GM23338 (cell line): ENCODE data around the gene CLASP2. TPM values are rescaled to one million over a fixed set of nuclear protein-coding genes. Genes with fewer than 3 reads are reported as not detected.

Source experiments
- ATAC-seq: fragments of 200-7000 bp; cut with Tn5 transposase; 3 replicates; pipeline ENCODE4 v1.9.1; 2020
- DNase-seq: peaks from one replicate; pipeline ENCODE4 v3.0.0-alpha.2; 2015; ENCODE audit warnings: low spot score
- H2AFZ ChIP-seq: fragments of 200-600 bp; sonication (generic); 2 replicates; pipeline ENCODE4 v1.8.0; 2016; ENCODE audit warnings: antibody characterized with exemption, mild to moderate bottlenecking, moderate library complexity
- H3F3A ChIP-seq: fragments of 200-600 bp; sonication (generic); replicated peaks from 2 replicates; pipeline ENCODE4 v1.8.0; 2017; ENCODE audit warnings: antibody characterized with exemption, mixed run types, low read depth
- H3K27ac ChIP-seq: fragments of 200-600 bp; sonication (generic); 2 replicates; pipeline ENCODE4 v1.6.1; 2016; ENCODE audit warnings: low read depth
- H3K27me3 ChIP-seq: fragments of 200-600 bp; sonication (generic); 2 replicates; pipeline ENCODE4 v1.8.0; 2016; ENCODE audit warnings: mild to moderate bottlenecking, mixed run types, moderate library complexity; ENCODE audit not compliant: insufficient read depth
- H3K36me3 ChIP-seq: fragments of 200-600 bp; sonication (generic); 2 replicates; pipeline ENCODE4 v1.8.0; 2016; ENCODE audit warnings: mild to moderate bottlenecking; ENCODE audit not compliant: insufficient read depth
- H3K4me1 ChIP-seq: fragments of 200-600 bp; sonication (generic); 2 replicates; pipeline ENCODE4 v1.8.0; 2016; ENCODE audit warnings: mild to moderate bottlenecking, moderate library complexity; ENCODE audit not compliant: insufficient read depth
- H3K4me2 ChIP-seq: fragments of 200-600 bp; sonication (generic); 2 replicates; pipeline ENCODE4 v1.7.1; 2017; ENCODE audit warnings: mixed run types
- H3K4me3 ChIP-seq: fragments of 200-600 bp; sonication (generic); 2 replicates; pipeline ENCODE4 v1.6.1; 2016; ENCODE audit warnings: mixed run types
- H3K79me2 ChIP-seq: fragments of 200-600 bp; sonication (generic); replicated peaks from 2 replicates; pipeline ENCODE4 v1.8.0; 2017; ENCODE audit warnings: mild to moderate bottlenecking; ENCODE audit not compliant: insufficient read depth
- H3K9me2 ChIP-seq: fragments of 200-600 bp; sonication (generic); 2 replicates; pipeline ENCODE4 v1.8.0; 2017; ENCODE audit not compliant: insufficient read depth
- H4K20me1 ChIP-seq: fragments of 200-600 bp; sonication (generic); replicated peaks from 2 replicates; pipeline ENCODE4 v1.8.0; 2017; ENCODE audit warnings: mild to moderate bottlenecking; ENCODE audit not compliant: insufficient read depth
- H3K27ac Mint-ChIP-seq: 2 replicates; pipeline ENCODE4 v1.8.0; 2020; ENCODE audit warnings: inconsistent platforms, mild to moderate bottlenecking, moderate library complexity, mixed read lengths
- H3K27me3 Mint-ChIP-seq: 3 replicates; pipeline ENCODE4 v1.8.0; 2022; ENCODE audit warnings: low read depth, mild to moderate bottlenecking, moderate library complexity, mixed read lengths, inconsistent platforms; ENCODE audit not compliant: insufficient read depth, poor library complexity
- H3K36me3 Mint-ChIP-seq: 3 replicates; pipeline ENCODE4 v1.8.0; 2021; ENCODE audit warnings: low read depth, mild to moderate bottlenecking, inconsistent platforms, moderate library complexity, mixed read lengths
- H3K4me1 Mint-ChIP-seq: 3 replicates; pipeline ENCODE4 v1.8.0; 2020; ENCODE audit warnings: mild to moderate bottlenecking, inconsistent platforms, mixed read lengths
- H3K4me3 Mint-ChIP-seq: 3 replicates; pipeline ENCODE4 v1.8.0; 2021; ENCODE audit warnings: moderate library complexity, mild to moderate bottlenecking, inconsistent platforms, mixed read lengths
- H3K9me3 Mint-ChIP-seq: 3 replicates; pipeline ENCODE4 v1.8.0; 2020; ENCODE audit warnings: moderate library complexity, mild to moderate bottlenecking, inconsistent platforms, mixed read lengths
- CREB1 ChIP-seq: fragments of 250-450 bp; sonication (Bioruptor Pico); IDR thresholded peaks from 2 replicates; pipeline ENCODE4 v1.5.0; 2020; ENCODE audit warnings: low read depth, mild to moderate bottlenecking, moderate library complexity
- EZH2phosphoT487 ChIP-seq: fragments of 200-600 bp; sonication (generic); IDR thresholded peaks from one replicate; pipeline ENCODE4 v1.8.1; 2018; ENCODE audit warnings: antibody characterized with exemption; ENCODE audit not compliant: unreplicated experiment
- JUNB ChIP-seq: IDR thresholded peaks from one replicate; pipeline ENCODE4 v1.6.1; 2016; ENCODE audit warnings: antibody characterized with exemption; ENCODE audit not compliant: unreplicated experiment
- POLR2AphosphoS5 ChIP-seq: IDR thresholded peaks from 2 replicates; pipeline ENCODE4 v1.6.1; 2016; ENCODE audit warnings: antibody characterized with exemption, low read depth
- STAT1 ChIP-seq: IDR thresholded peaks from one replicate; pipeline ENCODE4 v1.6.1; 2016; ENCODE audit warnings: antibody characterized with exemption; ENCODE audit not compliant: unreplicated experiment
- ZNF331 ChIP-seq: fragments of 250-450 bp; sonication (Bioruptor Pico); IDR thresholded peaks from 2 replicates; pipeline ENCODE4 v1.5.0; 2020; ENCODE audit warnings: low read depth, mild to moderate bottlenecking, moderate library complexity
- ZNF462 ChIP-seq: fragments of 250-450 bp; sonication (Bioruptor Pico); IDR thresholded peaks from 2 replicates; pipeline ENCODE4 v1.5.0; 2020; ENCODE audit warnings: mild to moderate bottlenecking, moderate library complexity
- polyA plus RNA-seq: library from polyadenylated mRNA; unstranded; fragments of >200 nt; fragmentation: Nextera tagmentation; extraction: Ambion mirVana; gene quantifications from 2 replicates; pipeline ENCODE4 v1.2.1, GENCODE V29; 2016
- total RNA-seq: library from RNA; depleted of rRNA; stranded (reverse); fragments of >200 nt; shearing (Covaris generic); gene quantifications from 2 replicates; pipeline ENCODE4 v1.2.3, GENCODE V29; 2014
- TF ChIP-seq, protein P1 (sequence below), 2 experiments: fragments of 200-600 bp in 1 of 2; sonication (generic) in 1 of 2; conservative IDR thresholded peaks; 2 replicates each; pipeline versions ENCODE4 v1.5.1 to v1.6.1; 2016 to 2017; ENCODE audit warnings: antibody characterized with exemption in 2 of 2, low read depth in 2 of 2, mild to moderate bottlenecking in 2 of 2, moderate library complexity in 1 of 2
- TF ChIP-seq, protein P2 (sequence below): IDR thresholded peaks from 2 replicates; pipeline ENCODE4 v1.6.1; 2016; ENCODE audit warnings: antibody characterized with exemption
- TF ChIP-seq, protein P3 (sequence below): IDR thresholded peaks from one replicate; pipeline ENCODE4 v1.6.1; 2018; ENCODE audit warnings: antibody characterized with exemption; ENCODE audit not compliant: unreplicated experiment

The CLASP2 gene
- total and polyA plus RNA-seq, 2 experiments from 2014 or later, result 12.8 to 74.6 TPM

DNA sequence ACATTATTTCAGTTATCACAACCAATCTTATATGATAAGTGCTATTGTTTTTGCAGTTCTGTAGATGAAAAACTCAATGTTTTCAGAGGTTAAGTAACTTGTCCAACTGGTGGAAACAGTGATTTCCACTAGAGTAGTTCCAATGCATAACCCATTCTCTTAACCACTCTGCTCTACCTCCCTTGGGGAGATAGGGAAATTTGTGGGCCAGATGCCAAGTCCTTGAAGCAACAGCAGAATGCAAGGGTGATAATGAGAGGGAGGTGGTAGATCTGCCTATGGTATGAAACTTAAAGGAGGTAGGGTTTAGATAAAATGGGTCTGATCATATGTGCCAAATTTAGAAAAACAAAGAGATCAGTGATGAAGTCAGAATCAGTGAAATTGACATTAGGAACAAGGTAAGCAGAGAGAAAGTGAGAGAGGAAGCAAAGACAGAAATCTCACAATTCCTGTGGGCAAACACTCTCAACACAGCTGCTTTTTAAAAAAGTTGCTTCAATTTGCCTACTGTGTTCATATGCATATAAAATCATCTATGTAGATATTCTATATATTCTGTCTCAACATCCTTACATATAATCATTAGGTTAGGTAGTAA lies 227.3 kb downstream of the CLASP2 start (continued):
- TF ChIP-seq ZNF462 (CRISPR knock-in tag) (no peak), JUNB (no peak), POLR2AphosphoS5 (no peak)
- TF ChIP-seq, protein P1, sequence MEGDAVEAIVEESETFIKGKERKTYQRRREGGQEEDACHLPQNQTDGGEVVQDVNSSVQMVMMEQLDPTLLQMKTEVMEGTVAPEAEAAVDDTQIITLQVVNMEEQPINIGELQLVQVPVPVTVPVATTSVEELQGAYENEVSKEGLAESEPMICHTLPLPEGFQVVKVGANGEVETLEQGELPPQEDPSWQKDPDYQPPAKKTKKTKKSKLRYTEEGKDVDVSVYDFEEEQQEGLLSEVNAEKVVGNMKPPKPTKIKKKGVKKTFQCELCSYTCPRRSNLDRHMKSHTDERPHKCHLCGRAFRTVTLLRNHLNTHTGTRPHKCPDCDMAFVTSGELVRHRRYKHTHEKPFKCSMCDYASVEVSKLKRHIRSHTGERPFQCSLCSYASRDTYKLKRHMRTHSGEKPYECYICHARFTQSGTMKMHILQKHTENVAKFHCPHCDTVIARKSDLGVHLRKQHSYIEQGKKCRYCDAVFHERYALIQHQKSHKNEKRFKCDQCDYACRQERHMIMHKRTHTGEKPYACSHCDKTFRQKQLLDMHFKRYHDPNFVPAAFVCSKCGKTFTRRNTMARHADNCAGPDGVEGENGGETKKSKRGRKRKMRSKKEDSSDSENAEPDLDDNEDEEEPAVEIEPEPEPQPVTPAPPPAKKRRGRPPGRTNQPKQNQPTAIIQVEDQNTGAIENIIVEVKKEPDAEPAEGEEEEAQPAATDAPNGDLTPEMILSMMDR (conservative IDR thresholded peaks at IDR 0.05; ENCODE audit: low read depth in 2 of 2), result no peak
- TF ChIP-seq, protein P2, sequence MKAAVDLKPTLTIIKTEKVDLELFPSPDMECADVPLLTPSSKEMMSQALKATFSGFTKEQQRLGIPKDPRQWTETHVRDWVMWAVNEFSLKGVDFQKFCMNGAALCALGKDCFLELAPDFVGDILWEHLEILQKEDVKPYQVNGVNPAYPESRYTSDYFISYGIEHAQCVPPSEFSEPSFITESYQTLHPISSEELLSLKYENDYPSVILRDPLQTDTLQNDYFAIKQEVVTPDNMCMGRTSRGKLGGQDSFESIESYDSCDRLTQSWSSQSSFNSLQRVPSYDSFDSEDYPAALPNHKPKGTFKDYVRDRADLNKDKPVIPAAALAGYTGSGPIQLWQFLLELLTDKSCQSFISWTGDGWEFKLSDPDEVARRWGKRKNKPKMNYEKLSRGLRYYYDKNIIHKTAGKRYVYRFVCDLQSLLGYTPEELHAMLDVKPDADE, result no peak

GRCh38 chr3:33488683-33489082 lies 229.4 kb downstream of the CLASP2 start:
- no peak overlapping the region for H3K27ac Mint-ChIP-seq
- Histone ChIP-seq H3K9me2 (0 out of 2 replicates have a peak, but pooled peaks cover 3% of the 10 kb centered on the region), H3K4me3 (no peak overlapping the region), H3K79me2 (no peaks in the 10 kb centered on the region), H3K4me2 (no peak overlapping the region), H3K4me1 (0 out of 2 replicates have a peak, but pooled peaks cover 3% of the 10 kb centered on the region), H3K36me3 (no peaks in the 10 kb centered on the region), H3F3A (no peaks in the 10 kb centered on the region), H3K27ac (no peak overlapping the region), H2AFZ (no peak overlapping the region), H4K20me1 (no peaks in the 10 kb centered on the region), H3K27me3 (no peaks in the 10 kb centered on the region)
- H3K27me3 Mint-ChIP-seq, result peaks cover 5% of the 10 kb centered on the region
- H3K36me3 Mint-ChIP-seq, result peaks cover 6% of the 10 kb centered on the region; the same call in 2 of the 3 replicates
- ATAC-seq, result no peak
- no peak overlapping the region for H3K4me3 Mint-ChIP-seq
- no peak for DNase-seq
- peaks cover 2% of the 10 kb centered on the region; the same call in 2 of the 3 replicates for H3K9me3 Mint-ChIP-seq
- peaks cover 6% of the 10 kb centered on the region; the same call in 2 of the 3 replicates for H3K4me1 Mint-ChIP-seq
- TF ChIP-seq, protein P3, sequence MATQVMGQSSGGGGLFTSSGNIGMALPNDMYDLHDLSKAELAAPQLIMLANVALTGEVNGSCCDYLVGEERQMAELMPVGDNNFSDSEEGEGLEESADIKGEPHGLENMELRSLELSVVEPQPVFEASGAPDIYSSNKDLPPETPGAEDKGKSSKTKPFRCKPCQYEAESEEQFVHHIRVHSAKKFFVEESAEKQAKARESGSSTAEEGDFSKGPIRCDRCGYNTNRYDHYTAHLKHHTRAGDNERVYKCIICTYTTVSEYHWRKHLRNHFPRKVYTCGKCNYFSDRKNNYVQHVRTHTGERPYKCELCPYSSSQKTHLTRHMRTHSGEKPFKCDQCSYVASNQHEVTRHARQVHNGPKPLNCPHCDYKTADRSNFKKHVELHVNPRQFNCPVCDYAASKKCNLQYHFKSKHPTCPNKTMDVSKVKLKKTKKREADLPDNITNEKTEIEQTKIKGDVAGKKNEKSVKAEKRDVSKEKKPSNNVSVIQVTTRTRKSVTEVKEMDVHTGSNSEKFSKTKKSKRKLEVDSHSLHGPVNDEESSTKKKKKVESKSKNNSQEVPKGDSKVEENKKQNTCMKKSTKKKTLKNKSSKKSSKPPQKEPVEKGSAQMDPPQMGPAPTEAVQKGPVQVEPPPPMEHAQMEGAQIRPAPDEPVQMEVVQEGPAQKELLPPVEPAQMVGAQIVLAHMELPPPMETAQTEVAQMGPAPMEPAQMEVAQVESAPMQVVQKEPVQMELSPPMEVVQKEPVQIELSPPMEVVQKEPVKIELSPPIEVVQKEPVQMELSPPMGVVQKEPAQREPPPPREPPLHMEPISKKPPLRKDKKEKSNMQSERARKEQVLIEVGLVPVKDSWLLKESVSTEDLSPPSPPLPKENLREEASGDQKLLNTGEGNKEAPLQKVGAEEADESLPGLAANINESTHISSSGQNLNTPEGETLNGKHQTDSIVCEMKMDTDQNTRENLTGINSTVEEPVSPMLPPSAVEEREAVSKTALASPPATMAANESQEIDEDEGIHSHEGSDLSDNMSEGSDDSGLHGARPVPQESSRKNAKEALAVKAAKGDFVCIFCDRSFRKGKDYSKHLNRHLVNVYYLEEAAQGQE, result no peak
- TF ChIP-seq ZNF331 (CRISPR knock-in tag), result no peak
- TF ChIP-seq JUNB, result no peak
- TF ChIP-seq POLR2AphosphoS5, result no peak
- no peak for TF ChIP-seq STAT1
- no peak for TF ChIP-seq EZH2phosphoT487
- no peak for TF ChIP-seq CREB1 (CRISPR knock-in tag)
